ENCODE results near the gene CCNQ.

DNA sequence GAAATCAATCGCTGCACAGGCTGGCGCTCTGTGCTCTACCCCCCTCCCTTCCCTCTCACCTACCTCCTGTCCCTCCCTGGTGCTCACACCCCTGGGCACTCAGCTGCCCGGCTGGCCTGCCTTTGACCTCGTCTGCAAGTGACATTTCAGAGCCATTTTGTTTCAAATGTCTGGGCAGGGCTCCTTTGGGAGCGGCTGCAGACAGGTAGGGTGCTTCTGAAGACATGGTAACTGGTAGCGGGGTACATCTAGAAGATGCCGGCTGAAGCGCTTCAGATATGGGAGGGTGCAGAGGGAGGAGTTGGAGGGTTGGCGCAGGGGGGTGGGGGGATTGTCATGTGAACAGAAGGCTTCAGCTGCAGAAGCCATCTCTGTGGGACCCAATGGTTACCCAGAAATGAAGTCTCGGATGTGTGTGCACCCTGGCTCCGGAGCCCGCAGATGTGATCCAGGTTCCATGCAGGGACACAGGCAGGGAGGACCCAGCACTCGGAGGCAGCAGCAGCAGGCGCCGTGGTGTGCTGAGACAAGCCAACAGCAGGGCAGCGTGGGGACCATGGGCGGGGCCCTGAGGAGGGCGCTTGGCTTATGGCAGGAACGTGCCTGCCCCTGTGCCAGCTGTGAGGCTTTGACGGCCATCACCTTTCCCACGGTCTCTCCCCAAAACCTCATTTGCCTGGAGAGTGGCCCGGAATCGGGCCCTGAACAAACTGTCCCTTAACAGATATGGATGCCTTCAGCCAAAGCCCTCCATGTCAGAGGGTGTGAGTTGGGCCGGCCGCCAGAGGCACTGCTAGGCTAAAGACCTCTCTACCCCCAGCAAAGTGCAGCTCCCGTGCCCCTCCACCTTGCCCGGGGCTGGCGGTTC, 40.5 kb upstream of the CCNQ start:
- TF ChIP-seq, protein P1, sequence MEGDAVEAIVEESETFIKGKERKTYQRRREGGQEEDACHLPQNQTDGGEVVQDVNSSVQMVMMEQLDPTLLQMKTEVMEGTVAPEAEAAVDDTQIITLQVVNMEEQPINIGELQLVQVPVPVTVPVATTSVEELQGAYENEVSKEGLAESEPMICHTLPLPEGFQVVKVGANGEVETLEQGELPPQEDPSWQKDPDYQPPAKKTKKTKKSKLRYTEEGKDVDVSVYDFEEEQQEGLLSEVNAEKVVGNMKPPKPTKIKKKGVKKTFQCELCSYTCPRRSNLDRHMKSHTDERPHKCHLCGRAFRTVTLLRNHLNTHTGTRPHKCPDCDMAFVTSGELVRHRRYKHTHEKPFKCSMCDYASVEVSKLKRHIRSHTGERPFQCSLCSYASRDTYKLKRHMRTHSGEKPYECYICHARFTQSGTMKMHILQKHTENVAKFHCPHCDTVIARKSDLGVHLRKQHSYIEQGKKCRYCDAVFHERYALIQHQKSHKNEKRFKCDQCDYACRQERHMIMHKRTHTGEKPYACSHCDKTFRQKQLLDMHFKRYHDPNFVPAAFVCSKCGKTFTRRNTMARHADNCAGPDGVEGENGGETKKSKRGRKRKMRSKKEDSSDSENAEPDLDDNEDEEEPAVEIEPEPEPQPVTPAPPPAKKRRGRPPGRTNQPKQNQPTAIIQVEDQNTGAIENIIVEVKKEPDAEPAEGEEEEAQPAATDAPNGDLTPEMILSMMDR (IDR thresholded peaks at IDR 0.05), result no peak
- TF ChIP-seq POLR2A (IDR thresholded peaks at IDR 0.05), result no peak

Data from testis (tissue), 2 donors.